CD4-positive, CD25-positive, alpha-beta regulatory T cell (primary cell): ENCODE data around the gene SSTR4. TPM values are rescaled to one million over a fixed set of nuclear protein-coding genes. Genes with fewer than 3 reads are reported as not detected.

Source experiments
- ATAC-seq, 2 donors: fragments of 150-1000 bp; cut with Tn5 transposase; one replicate each; pipeline ENCODE4 v1.10.0; 2021; ENCODE audit warnings: low read depth in 2 of 2, moderate number of reproducible peaks in 2 of 2, moderate library complexity in 1 of 2
- DNase-seq, 3 donors: peaks; one replicate each; pipeline versions ENCODE4 v3.0.0 to v3.0.0-alpha.2; 2012 to 2022; ENCODE audit warnings: mixed read lengths in 1 of 3
- H3K27ac ChIP-seq: one replicate; pipeline ENCODE4 v1.7.0; 2013; ENCODE audit warnings: mild to moderate bottlenecking, low read length; ENCODE audit not compliant: insufficient read depth, poor library complexity, severe bottlenecking
- H3K27me3 ChIP-seq: one replicate; pipeline ENCODE4 v1.7.0; 2013; ENCODE audit warnings: low read length; ENCODE audit not compliant: control insufficient read depth, insufficient read depth
- H3K36me3 ChIP-seq: one replicate; pipeline ENCODE4 v1.7.0; 2013; ENCODE audit warnings: mild to moderate bottlenecking, low read length, moderate library complexity; ENCODE audit not compliant: control insufficient read depth, insufficient read depth
- H3K4me1 ChIP-seq: 2 replicates; pipeline ENCODE4 v1.7.0; 2013; ENCODE audit warnings: mild to moderate bottlenecking, low read length; ENCODE audit not compliant: insufficient read depth, control insufficient read depth, poor library complexity, severe bottlenecking
- H3K4me3 ChIP-seq: one replicate; pipeline ENCODE4 v1.7.0; 2013; ENCODE audit warnings: low read depth, mild to moderate bottlenecking, low read length, moderate library complexity
- H3K9me3 ChIP-seq, 2 experiments: 1 replicate in 1 of 2; 2 replicates in 1 of 2; pipeline ENCODE4 v1.7.0; 2013; ENCODE audit warnings: low read length in 2 of 2, mild to moderate bottlenecking in 1 of 2, moderate library complexity in 1 of 2; ENCODE audit not compliant: control insufficient read depth in 2 of 2
- H3K27ac Mint-ChIP-seq, 3 donors: one replicate each; pipeline ENCODE4 v1.8.0; 2020 to 2022; ENCODE audit warnings: mild to moderate bottlenecking in 3 of 3, mixed read lengths in 3 of 3, moderate library complexity in 2 of 3
- H3K27me3 Mint-ChIP-seq: one replicate; pipeline ENCODE4 v1.8.0; 2022; ENCODE audit warnings: mild to moderate bottlenecking, mixed read lengths
- H3K36me3 Mint-ChIP-seq: one replicate; pipeline ENCODE4 v1.8.0; 2020; ENCODE audit warnings: mixed read lengths
- H3K4me1 Mint-ChIP-seq, 4 donors: one replicate each; pipeline ENCODE4 v1.8.0; 2020 to 2022; ENCODE audit warnings: mixed read lengths in 4 of 4, mild to moderate bottlenecking in 1 of 4
- H3K4me3 Mint-ChIP-seq, 4 donors: one replicate each; pipeline ENCODE4 v1.8.0; 2020 to 2022; ENCODE audit warnings: mild to moderate bottlenecking in 4 of 4, mixed read lengths in 4 of 4, moderate library complexity in 3 of 4
- H3K9me3 Mint-ChIP-seq, 7 donors: one replicate each; pipeline ENCODE4 v1.8.0; 2020 to 2022; ENCODE audit warnings: mixed read lengths in 7 of 7, mild to moderate bottlenecking in 3 of 7, moderate library complexity in 2 of 7
- polyA plus RNA-seq, 4 donors: library from polyadenylated mRNA; unstranded; fragments of 300-500 nt; fragmentation: Illumina TruSeq; gene quantifications; one replicate each; pipeline ENCODE4 v1.2.3, GENCODE V29; 2021
- total RNA-seq: library from RNA; stranded (reverse); gene quantifications from one replicate; pipeline ENCODE4 v1.2.3, GENCODE V29; 2022

Gene SSTR4
- total and polyA plus RNA-seq, 5 donors from 2014 or later = not detected

DNA sequence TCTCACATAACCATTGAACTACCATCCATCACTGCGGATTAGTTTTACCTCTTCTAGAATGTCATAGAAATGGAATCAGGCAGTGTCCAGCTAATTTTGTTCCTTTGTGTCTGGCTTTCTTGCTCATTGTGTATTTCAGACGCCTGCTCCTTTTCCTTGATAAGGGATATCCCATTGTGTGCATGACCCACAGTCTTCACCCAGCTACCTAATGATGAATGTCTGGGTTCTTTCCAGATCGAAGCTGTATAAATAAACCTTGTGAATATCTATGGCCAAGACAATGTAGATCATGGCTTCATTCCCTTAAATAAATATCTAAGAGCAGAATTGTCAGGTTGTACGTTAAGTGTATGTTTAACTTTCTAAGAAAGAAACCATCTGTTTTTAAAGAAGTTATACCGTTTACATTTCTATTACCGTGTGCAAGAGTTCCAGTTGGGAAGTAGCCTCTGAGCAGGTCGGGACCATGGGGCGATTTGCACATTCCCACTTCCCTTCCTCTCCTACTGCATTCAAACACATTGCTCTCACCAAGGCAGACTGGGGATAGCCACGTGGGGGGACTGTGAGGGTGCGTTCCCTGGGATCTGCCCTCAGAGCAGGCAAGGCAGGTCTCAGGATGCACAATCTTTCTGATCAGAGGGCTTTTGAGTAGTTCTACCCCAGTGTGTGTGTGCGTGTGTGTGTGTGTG is 37.9 kb downstream of the SSTR4 start:
- H3K4me3 ChIP-seq = no peak overlapping the region
- H3K27ac ChIP-seq = no peak overlapping the region
- Mint-ChIP-seq H3K27ac (no peak overlapping the region), H3K4me3 (no peak overlapping the region), H3K4me1 (no peaks in the 10 kb centered on the region), H3K36me3 (no peaks in the 10 kb centered on the region), H3K9me3 (no peaks in the 10 kb centered on the region), H3K27me3 (peaks cover 11% of the 10 kb centered on the region)
- ATAC-seq (no peak), DNase-seq (no peak)
- H3K9me3 ChIP-seq = no peaks in the 10 kb centered on the region
- H3K4me1 ChIP-seq = no peaks in the 10 kb centered on the region
- no peaks in the 10 kb centered on the region for H3K36me3 ChIP-seq
- peaks cover 3% of the 10 kb centered on the region for H3K27me3 ChIP-seq

- no peaks in the 10 kb centered on the region for H3K36me3 Mint-ChIP-seq
- H3K27ac Mint-ChIP-seq = no peak overlapping the region
- Histone ChIP-seq H3K4me1 (no peaks in the 10 kb centered on the region), H3K27me3 (no peaks in the 10 kb centered on the region), H3K9me3 (no peaks in the 10 kb centered on the region), H3K36me3 (no peaks in the 10 kb centered on the region), H3K27ac (no peak overlapping the region), H3K4me3 (no peak overlapping the region)
- ATAC-seq (no peak), DNase-seq (no peak)
- H3K9me3 Mint-ChIP-seq = no peaks in the 10 kb centered on the region
- H3K4me3 Mint-ChIP-seq = no peak overlapping the region
- no peaks in the 10 kb centered on the region for H3K4me1 Mint-ChIP-seq
- peaks cover 7% of the 10 kb centered on the region for H3K27me3 Mint-ChIP-seq
These were observed 38.9 kb downstream of the SSTR4 start for GRCh38 chr20:23074052-23074451.

GRCh38 chr20:23077277-23077676 is 42.2 kb downstream of the SSTR4 start:
- H3K4me3 ChIP-seq = no peak overlapping the region
- H3K9me3 ChIP-seq = no peaks in the 10 kb centered on the region
- Mint-ChIP-seq H3K27ac (no peak overlapping the region), H3K27me3 (peaks cover 7% of the 10 kb centered on the region), H3K4me3 (no peak overlapping the region), H3K36me3 (no peaks in the 10 kb centered on the region), H3K4me1 (peaks cover 0 to 7% (median 3%) of the 10 kb centered on the region in 4 donors), H3K9me3 (no peaks in the 10 kb centered on the region)
- no peaks in the 10 kb centered on the region for H3K27me3 ChIP-seq
- no peak for DNase-seq
- no peaks in the 10 kb centered on the region for H3K4me1 ChIP-seq
- ATAC-seq = no peak
- no peaks in the 10 kb centered on the region for H3K36me3 ChIP-seq
- H3K27ac ChIP-seq = no peak overlapping the region

DNA sequence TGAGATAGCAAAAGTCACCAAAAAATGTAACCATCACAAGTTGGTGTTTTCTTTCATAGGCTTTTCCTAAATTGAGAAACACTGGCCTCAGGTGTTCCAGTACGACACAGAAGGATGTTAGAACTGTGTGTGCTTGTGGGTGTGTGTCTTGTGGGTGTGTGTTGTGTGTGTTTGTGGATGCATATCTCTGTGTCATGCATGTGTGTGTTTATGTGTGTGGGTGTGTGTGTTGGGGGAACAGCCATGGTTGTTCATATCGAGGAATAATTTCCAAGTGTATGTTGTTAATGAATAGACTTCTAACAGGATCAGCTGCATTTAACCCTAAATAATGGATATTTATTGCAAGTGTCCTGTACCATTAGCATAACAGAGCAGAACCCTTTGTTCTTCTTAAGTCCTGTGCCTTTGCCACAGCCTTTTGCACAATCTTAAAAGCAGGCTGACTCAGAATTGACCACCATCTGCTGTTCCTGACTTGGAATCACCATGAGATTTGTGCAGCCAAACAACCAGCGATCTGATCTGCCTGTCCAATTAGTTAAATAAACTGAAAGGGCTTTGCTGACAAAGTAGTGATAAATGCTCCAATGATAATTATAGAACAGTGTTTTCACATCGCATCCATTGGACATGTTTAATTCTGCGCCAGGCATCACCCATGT is 43.4 kb downstream of the SSTR4 start:
- Histone ChIP-seq H3K27ac (no peak overlapping the region), H3K9me3 (no peaks in the 10 kb centered on the region), H3K36me3 (no peaks in the 10 kb centered on the region), H3K4me3 (no peak overlapping the region), H3K27me3 (no peaks in the 10 kb centered on the region), H3K4me1 (no peaks in the 10 kb centered on the region)
- H3K27ac Mint-ChIP-seq = no peak overlapping the region
- no peaks in the 10 kb centered on the region for H3K36me3 Mint-ChIP-seq
- no peaks in the 10 kb centered on the region for H3K9me3 Mint-ChIP-seq
- H3K4me3 Mint-ChIP-seq = no peak overlapping the region
- ATAC-seq (no peak), DNase-seq (no peak)
- H3K27me3 Mint-ChIP-seq = peaks cover 7% of the 10 kb centered on the region
- H3K4me1 Mint-ChIP-seq = peaks cover 0 to 18% (median 6%) of the 10 kb centered on the region in 4 donors

DNA sequence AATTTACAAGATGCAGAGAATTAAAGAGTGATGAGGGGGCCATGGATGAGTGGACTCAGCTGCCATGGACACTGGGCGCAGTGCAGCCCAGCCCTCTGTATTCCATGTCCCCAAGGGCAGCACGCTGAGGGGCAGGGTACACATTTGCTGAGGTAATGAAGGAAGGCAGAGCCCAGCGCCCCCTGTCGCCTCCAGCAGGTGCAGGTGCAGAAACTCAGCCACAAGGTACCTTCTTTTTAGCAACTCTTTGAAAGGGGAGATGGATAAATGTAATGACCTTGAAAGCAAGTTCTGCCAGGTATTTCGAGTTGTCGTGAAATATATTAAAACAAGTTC is 43.9 kb downstream of the SSTR4 start:
- DNase-seq (no peak), ATAC-seq (no peak)
- H3K36me3 ChIP-seq = no peaks in the 10 kb centered on the region
- H3K4me3 ChIP-seq = no peak overlapping the region
- Mint-ChIP-seq H3K27ac (no peak overlapping the region), H3K9me3 (no peaks in the 10 kb centered on the region), H3K27me3 (peaks cover 7% of the 10 kb centered on the region), H3K4me1 (peaks cover 0 to 19% (median 6%) of the 10 kb centered on the region in 4 donors), H3K36me3 (no peaks in the 10 kb centered on the region), H3K4me3 (no peak overlapping the region)
- no peaks in the 10 kb centered on the region for H3K27me3 ChIP-seq
- no peaks in the 10 kb centered on the region for H3K4me1 ChIP-seq
- no peaks in the 10 kb centered on the region for H3K9me3 ChIP-seq
- no peak overlapping the region for H3K27ac ChIP-seq

- Histone ChIP-seq H3K4me3 (no peak overlapping the region), H3K36me3 (no peaks in the 10 kb centered on the region), H3K27me3 (no peaks in the 10 kb centered on the region), H3K4me1 (no peaks in the 10 kb centered on the region), H3K9me3 (no peaks in the 10 kb centered on the region), H3K27ac (no peak overlapping the region)
- peaks cover 7% of the 10 kb centered on the region for H3K27me3 Mint-ChIP-seq
- H3K27ac Mint-ChIP-seq = no peak overlapping the region
- H3K4me1 Mint-ChIP-seq = peaks cover 0 to 22% (median 6%) of the 10 kb centered on the region in 4 donors
- no peak for ATAC-seq
- H3K36me3 Mint-ChIP-seq = no peaks in the 10 kb centered on the region
- no peak for DNase-seq
- H3K4me3 Mint-ChIP-seq = no peak overlapping the region
- H3K9me3 Mint-ChIP-seq = no peaks in the 10 kb centered on the region
These were observed 44.8 kb downstream of the SSTR4 start for GRCh38 chr20:23079926-23080325.

- peaks cover 7% of the 10 kb centered on the region for H3K27me3 Mint-ChIP-seq
- H3K27ac Mint-ChIP-seq = no peak overlapping the region
- H3K4me1 Mint-ChIP-seq = peaks cover 0 to 22% (median 6%) of the 10 kb centered on the region in 4 donors
- no peak overlapping the region for H3K4me3 ChIP-seq
- no peaks in the 10 kb centered on the region for H3K36me3 Mint-ChIP-seq
- H3K36me3 ChIP-seq = no peaks in the 10 kb centered on the region
- H3K9me3 ChIP-seq = no peaks in the 10 kb centered on the region
- H3K4me3 Mint-ChIP-seq = no peak overlapping the region
- no peaks in the 10 kb centered on the region for H3K27me3 ChIP-seq
- H3K4me1 ChIP-seq = no peaks in the 10 kb centered on the region
- DNase-seq (no peak), ATAC-seq (no peak)
- no peaks in the 10 kb centered on the region for H3K9me3 Mint-ChIP-seq
- H3K27ac ChIP-seq = no peak overlapping the region
These were observed 45.4 kb downstream of the SSTR4 start for GRCh38 chr20:23080521-23080920.

DNA sequence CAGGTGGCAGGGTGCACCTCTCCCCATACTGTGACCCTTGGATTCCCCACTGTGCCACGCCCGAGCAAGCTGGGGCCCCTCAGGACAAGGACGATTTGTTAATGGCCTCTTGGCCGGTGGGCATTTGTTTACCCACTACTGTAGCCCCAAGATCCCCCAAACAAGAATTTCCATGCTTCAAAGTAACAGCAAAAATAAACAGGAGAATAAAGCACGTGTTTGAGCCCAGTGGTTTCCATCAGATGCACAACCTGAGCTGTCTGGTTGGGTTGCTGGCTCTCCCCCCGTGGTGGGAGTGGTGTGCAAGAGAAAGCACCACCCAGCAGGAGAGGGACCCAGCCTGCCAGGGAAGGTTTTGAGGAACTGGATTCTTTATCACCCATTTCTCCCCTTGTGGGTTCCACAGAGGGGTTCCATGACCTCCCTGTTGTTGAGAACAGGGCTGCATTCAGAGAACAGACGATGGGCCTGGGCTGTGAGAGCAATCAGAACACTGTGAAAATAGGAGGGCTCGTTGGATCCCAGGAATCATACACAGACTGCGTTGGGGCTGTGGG is 46.2 kb downstream of the SSTR4 start:
- H3K4me1 ChIP-seq = peaks cover 4% of the 10 kb centered on the region
- ATAC-seq (no peak), DNase-seq (no peak)
- H3K27me3 ChIP-seq = no peaks in the 10 kb centered on the region
- no peak overlapping the region for H3K4me3 ChIP-seq
- no peak overlapping the region for H3K27ac ChIP-seq
- H3K36me3 Mint-ChIP-seq = no peaks in the 10 kb centered on the region
- H3K9me3 Mint-ChIP-seq = no peaks in the 10 kb centered on the region
- no peaks in the 10 kb centered on the region for H3K36me3 ChIP-seq
- no peaks in the 10 kb centered on the region for H3K9me3 ChIP-seq
- peaks cover 7% of the 10 kb centered on the region for H3K27me3 Mint-ChIP-seq
- H3K4me3 Mint-ChIP-seq = peak overlapping the region in 2 of 4 donors; percentile 72 to 79
- H3K27ac Mint-ChIP-seq = no peak overlapping the region
- peaks cover 0 to 24% (median 8%) of the 10 kb centered on the region in 4 donors for H3K4me1 Mint-ChIP-seq
